Measurements from ENCODE around the gene SORCS2.

Gene SORCS2

GRCh38 chr4:7278071-7278765, 85.9 kb downstream of the SORCS2 start:
- H3K27me3 ChIP-seq (replicated peaks; ENCODE audit: control insufficient read depth, insufficient read depth, low read length) = no peaks in the 10 kb centered on the region; the same call in 1 of the 2 replicates
- DNase-seq (ENCODE audit: extremely low read depth, insufficient read length) = no peak
- no peaks in the 10 kb centered on the region for H3K36me3 ChIP-seq (ENCODE audit: control insufficient read depth, insufficient read depth, low read length)
- no peak overlapping the region for H3K4me3 ChIP-seq (replicated peaks; ENCODE audit: low read depth, low read length)
- no peak for TF ChIP-seq CTCF (IDR thresholded peaks at IDR 0.05; ENCODE audit: insufficient read depth, low read length, poor library complexity, severe bottlenecking)

GRCh38 chr4:7278981-7279380, 86.6 kb downstream of the SORCS2 start:
- Histone ChIP-seq H3K27me3 (replicated peaks; ENCODE audit: control insufficient read depth, insufficient read depth, low read length) (no peaks in the 10 kb centered on the region; the same call in 1 of the 2 replicates), H3K36me3 (ENCODE audit: control insufficient read depth, insufficient read depth, low read length) (no peaks in the 10 kb centered on the region), H3K4me3 (replicated peaks; ENCODE audit: low read depth, low read length) (no peak overlapping the region)
- TF ChIP-seq CTCF (IDR thresholded peaks at IDR 0.05; ENCODE audit: insufficient read depth, low read length, poor library complexity, severe bottlenecking) = no peak
- DNase-seq (ENCODE audit: extremely low read depth, insufficient read length) = no peak

- no peaks in the 10 kb centered on the region for H3K36me3 ChIP-seq (ENCODE audit: control insufficient read depth, insufficient read depth, low read length)
- TF ChIP-seq CTCF (IDR thresholded peaks at IDR 0.05; ENCODE audit: insufficient read depth, low read length, poor library complexity, severe bottlenecking) = no peak
- no peaks in the 10 kb centered on the region; the same call in 1 of the 2 replicates for H3K27me3 ChIP-seq (replicated peaks; ENCODE audit: control insufficient read depth, insufficient read depth, low read length)
- H3K4me3 ChIP-seq (replicated peaks; ENCODE audit: low read depth, low read length) = no peak overlapping the region
- DNase-seq (ENCODE audit: extremely low read depth, insufficient read length) = no peak
These were observed 87.6 kb downstream of the SORCS2 start for GRCh38 chr4:7279902-7280301.

- Histone ChIP-seq H3K4me3 (replicated peaks; ENCODE audit: low read depth, low read length) (no peak overlapping the region), H3K27me3 (replicated peaks; ENCODE audit: control insufficient read depth, insufficient read depth, low read length) (no peaks in the 10 kb centered on the region; the same call in 1 of the 2 replicates), H3K36me3 (ENCODE audit: control insufficient read depth, insufficient read depth, low read length) (no peaks in the 10 kb centered on the region)
- no peak for TF ChIP-seq CTCF (IDR thresholded peaks at IDR 0.05; ENCODE audit: insufficient read depth, low read length, poor library complexity, severe bottlenecking)
- DNase-seq (ENCODE audit: extremely low read depth, insufficient read length) = no peak
These were observed 88.8 kb downstream of the SORCS2 start for GRCh38 chr4:7280926-7281690.

DNA sequence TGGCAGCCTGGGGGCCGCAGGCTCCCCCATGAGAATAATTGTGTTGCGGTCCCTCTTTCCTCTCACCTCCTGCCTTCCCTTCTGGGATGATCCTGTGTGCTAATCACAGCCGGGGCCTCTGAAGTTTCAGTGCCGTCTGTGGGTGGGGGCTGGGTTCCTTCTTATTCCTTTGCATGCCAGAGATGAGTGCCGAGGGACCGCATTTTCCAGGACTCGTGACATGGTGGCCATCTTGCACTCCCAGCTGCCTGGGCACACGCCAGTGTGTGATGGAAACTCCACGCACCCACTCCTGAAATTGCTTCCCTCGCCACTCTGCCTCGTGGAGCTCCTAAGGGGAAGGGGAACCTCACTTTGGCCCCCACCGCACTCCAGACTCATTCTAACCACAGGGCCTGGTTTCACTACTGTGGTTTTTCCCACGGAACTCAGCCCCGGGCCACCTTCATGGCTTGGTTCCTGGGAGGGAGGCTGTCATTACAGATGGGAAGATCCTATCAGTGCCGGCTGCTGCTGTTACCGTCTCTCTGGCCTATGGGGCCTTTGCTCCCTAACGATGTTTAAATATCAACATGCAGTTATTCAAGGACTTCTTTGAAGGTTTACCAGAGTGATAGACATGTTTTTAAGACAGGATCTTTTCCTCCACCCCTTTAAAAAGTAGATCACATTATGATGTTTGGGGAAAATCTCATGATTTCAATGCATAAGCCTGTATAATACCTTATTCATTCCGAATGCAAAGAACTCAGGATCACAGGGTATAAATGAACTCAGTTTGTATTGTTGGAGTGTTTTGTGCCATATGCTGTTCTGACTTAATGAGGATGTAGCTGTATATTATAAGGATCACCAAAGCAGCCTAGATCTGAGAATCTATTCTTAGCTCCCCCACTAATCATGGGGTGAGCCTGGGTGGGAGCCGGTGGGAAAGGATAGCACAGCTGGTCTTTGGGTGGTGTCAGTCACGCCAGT, 89.6 kb downstream of the SORCS2 start:
- H3K36me3 ChIP-seq (ENCODE audit: control insufficient read depth, insufficient read depth, low read length) = no peaks in the 10 kb centered on the region
- no peak for TF ChIP-seq CTCF (IDR thresholded peaks at IDR 0.05; ENCODE audit: insufficient read depth, low read length, poor library complexity, severe bottlenecking)
- H3K4me3 ChIP-seq (replicated peaks; ENCODE audit: low read depth, low read length) = no peak overlapping the region
- H3K27me3 ChIP-seq (replicated peaks; ENCODE audit: control insufficient read depth, insufficient read depth, low read length) = no peaks in the 10 kb centered on the region; the same call in 1 of the 2 replicates
- no peak for DNase-seq (ENCODE audit: extremely low read depth, insufficient read length)

Measured in GM06990 (cell line).